Measurements from ENCODE around the gene DOCK6. TPM values are rescaled to one million over a fixed set of nuclear protein-coding genes. Genes with fewer than 3 reads are reported as not detected.

Gene DOCK6
- total and polyA plus RNA-seq, 2 of the 13 experiments (the other 11 are each of a cell fraction or from before 2014, with no cell fraction given), result 5.4 to 38.1 TPM

DNA sequence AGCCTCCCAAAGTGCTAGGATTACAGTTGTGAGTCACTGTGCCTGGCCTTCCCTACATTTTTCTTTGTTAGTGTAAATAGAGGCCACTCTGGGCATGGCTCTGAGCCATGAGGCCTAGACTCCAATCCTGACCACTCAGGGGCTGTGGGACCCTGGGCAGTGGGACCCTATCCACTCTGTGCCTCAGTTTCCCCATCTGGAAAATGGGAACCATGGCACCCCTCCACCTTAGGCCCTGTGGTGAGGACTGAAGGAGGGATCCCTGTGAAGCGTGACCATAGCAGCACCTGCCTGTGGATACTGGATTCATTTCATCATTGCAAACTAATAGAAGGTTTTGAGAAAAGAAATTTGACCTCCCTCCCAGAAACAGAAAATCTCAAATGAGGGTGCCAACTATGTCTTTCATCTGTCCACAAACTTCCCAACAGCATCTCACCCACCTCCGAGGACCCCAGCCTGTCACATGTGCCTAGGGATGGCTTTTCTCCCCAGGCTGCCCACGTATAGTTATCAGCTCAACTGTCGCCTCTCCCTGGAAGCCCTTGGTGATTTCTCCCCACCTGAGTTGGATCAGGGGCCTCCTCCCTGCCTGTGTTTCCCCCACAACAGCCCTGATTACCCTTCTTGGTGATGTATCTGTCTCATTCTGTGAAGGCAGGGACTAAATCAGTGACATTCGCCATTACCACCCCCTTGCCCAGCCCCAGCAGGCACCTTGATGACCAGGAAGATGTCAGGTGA lies 17.3 kb downstream of the DOCK6 start (continued):
- TF ChIP-seq, protein P1, sequence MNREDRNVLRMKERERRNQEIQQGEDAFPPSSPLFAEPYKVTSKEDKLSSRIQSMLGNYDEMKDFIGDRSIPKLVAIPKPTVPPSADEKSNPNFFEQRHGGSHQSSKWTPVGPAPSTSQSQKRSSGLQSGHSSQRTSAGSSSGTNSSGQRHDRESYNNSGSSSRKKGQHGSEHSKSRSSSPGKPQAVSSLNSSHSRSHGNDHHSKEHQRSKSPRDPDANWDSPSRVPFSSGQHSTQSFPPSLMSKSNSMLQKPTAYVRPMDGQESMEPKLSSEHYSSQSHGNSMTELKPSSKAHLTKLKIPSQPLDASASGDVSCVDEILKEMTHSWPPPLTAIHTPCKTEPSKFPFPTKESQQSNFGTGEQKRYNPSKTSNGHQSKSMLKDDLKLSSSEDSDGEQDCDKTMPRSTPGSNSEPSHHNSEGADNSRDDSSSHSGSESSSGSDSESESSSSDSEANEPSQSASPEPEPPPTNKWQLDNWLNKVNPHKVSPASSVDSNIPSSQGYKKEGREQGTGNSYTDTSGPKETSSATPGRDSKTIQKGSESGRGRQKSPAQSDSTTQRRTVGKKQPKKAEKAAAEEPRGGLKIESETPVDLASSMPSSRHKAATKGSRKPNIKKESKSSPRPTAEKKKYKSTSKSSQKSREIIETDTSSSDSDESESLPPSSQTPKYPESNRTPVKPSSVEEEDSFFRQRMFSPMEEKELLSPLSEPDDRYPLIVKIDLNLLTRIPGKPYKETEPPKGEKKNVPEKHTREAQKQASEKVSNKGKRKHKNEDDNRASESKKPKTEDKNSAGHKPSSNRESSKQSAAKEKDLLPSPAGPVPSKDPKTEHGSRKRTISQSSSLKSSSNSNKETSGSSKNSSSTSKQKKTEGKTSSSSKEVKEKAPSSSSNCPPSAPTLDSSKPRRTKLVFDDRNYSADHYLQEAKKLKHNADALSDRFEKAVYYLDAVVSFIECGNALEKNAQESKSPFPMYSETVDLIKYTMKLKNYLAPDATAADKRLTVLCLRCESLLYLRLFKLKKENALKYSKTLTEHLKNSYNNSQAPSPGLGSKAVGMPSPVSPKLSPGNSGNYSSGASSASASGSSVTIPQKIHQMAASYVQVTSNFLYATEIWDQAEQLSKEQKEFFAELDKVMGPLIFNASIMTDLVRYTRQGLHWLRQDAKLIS (CRISPR knock-in tag; IDR thresholded peaks at IDR 0.05), result no peak
- no peak for TF ChIP-seq ARNTL (CRISPR knock-in tag; IDR thresholded peaks at IDR 0.05)
- TF ChIP-seq, protein P2, sequence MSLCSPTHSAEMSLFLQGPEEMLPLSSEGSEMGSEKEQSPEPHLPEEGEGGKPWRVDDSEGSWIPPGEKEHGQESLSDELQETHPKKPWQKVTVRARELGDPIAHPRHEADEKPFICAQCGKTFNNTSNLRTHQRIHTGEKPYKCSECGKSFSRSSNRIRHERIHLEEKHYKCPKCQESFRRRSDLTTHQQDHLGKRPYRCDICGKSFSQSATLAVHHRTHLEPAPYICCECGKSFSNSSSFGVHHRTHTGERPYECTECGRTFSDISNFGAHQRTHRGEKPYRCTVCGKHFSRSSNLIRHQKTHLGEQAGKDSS (CRISPR knock-in tag; IDR thresholded peaks at IDR 0.05; ENCODE audit: borderline replicate concordance, low read depth), result no peak
- TF ChIP-seq, protein P3, sequence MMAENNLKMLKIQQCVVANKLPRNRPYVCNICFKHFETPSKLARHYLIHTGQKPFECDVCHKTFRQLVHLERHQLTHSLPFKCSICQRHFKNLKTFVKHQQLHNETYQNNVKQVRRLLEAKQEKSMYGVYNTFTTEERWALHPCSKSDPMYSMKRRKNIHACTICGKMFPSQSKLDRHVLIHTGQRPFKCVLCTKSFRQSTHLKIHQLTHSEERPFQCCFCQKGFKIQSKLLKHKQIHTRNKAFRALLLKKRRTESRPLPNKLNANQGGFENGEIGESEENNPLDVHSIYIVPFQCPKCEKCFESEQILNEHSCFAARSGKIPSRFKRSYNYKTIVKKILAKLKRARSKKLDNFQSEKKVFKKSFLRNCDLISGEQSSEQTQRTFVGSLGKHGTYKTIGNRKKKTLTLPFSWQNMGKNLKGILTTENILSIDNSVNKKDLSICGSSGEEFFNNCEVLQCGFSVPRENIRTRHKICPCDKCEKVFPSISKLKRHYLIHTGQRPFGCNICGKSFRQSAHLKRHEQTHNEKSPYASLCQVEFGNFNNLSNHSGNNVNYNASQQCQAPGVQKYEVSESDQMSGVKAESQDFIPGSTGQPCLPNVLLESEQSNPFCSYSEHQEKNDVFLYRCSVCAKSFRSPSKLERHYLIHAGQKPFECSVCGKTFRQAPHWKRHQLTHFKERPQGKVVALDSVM (CRISPR knock-in tag; IDR thresholded peaks at IDR 0.05), result 0 out of 2 replicates have a peak, but pooled peaks have one; percentile 33
- TF ChIP-seq, protein P4, sequence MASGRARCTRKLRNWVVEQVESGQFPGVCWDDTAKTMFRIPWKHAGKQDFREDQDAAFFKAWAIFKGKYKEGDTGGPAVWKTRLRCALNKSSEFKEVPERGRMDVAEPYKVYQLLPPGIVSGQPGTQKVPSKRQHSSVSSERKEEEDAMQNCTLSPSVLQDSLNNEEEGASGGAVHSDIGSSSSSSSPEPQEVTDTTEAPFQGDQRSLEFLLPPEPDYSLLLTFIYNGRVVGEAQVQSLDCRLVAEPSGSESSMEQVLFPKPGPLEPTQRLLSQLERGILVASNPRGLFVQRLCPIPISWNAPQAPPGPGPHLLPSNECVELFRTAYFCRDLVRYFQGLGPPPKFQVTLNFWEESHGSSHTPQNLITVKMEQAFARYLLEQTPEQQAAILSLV (CRISPR knock-in tag; IDR thresholded peaks at IDR 0.05; ENCODE audit: borderline replicate concordance), result no peak
- no peak for TF ChIP-seq NCOR1 (IDR thresholded peaks at IDR 0.05; ENCODE audit: borderline replicate concordance, low read length)
- TF ChIP-seq BHLHE40 (IDR thresholded peaks at IDR 0.05; ENCODE audit: low read length), result no peak
- TF ChIP-seq ATAD3A (CRISPR knock-in tag; IDR thresholded peaks at IDR 0.05), result no peak
- peak; percentile 75 for TF ChIP-seq ZNF629 (CRISPR knock-in tag; conservative IDR thresholded peaks at IDR 0.05)
- TF ChIP-seq, protein P5, sequence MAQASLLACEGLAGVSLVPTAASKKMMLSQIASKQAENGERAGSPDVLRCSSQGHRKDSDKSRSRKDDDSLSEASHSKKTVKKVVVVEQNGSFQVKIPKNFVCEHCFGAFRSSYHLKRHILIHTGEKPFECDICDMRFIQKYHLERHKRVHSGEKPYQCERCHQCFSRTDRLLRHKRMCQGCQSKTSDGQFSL (CRISPR knock-in tag; IDR thresholded peaks at IDR 0.05), result no peak
- TF ChIP-seq ZNF713 (CRISPR knock-in tag; IDR thresholded peaks at IDR 0.05), result no peak
- no peak for TF ChIP-seq EZH2 (conservative IDR thresholded peaks at IDR 0.05; ENCODE audit: low read depth, low read length)
- TF ChIP-seq, protein P6, sequence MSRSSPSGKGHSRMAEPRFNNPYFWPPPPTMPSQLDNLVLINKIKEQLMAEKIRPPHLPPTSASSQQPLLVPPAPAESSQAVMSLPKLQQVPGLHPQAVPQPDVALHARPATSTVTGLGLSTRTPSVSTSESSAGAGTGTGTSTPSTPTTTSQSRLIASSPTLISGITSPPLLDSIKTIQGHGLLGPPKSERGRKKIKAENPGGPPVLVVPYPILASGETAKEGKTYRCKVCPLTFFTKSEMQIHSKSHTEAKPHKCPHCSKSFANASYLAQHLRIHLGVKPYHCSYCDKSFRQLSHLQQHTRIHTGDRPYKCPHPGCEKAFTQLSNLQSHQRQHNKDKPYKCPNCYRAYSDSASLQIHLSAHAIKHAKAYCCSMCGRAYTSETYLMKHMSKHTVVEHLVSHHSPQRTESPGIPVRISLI (CRISPR knock-in tag; IDR thresholded peaks at IDR 0.05; ENCODE audit: borderline replicate concordance), result no peak

Measured in HepG2 (cell line).